ENCODE measurements around the gene EBLN2.

EBLN2 gene

GRCh38 chr3:73070675-73071575, 9.5 kb downstream of the EBLN2 start:
- TF ChIP-seq CTCF (conservative IDR thresholded peaks at IDR 0.05; ENCODE audit: control insufficient read depth, insufficient read depth, low read depth, low read length): no peak
- peak; percentile 81 for DNase-seq (ENCODE audit: low read depth)
- H3K4me3 ChIP-seq (ENCODE audit: control insufficient read depth, low read depth, low read length): no peak overlapping the region

GRCh38 chr3:73071952-73072351, 10.5 kb downstream of the EBLN2 start:
- DNase-seq (ENCODE audit: low read depth): no peak
- no peak overlapping the region for H3K4me3 ChIP-seq (ENCODE audit: control insufficient read depth, low read depth, low read length)
- TF ChIP-seq CTCF (conservative IDR thresholded peaks at IDR 0.05; ENCODE audit: control insufficient read depth, insufficient read depth, low read depth, low read length): no peak

GRCh38 chr3:73072634-73073033, 11.2 kb downstream of the EBLN2 start:
- no peak for DNase-seq (ENCODE audit: low read depth)
- no peak for TF ChIP-seq CTCF (conservative IDR thresholded peaks at IDR 0.05; ENCODE audit: control insufficient read depth, insufficient read depth, low read depth, low read length)
- H3K4me3 ChIP-seq (ENCODE audit: control insufficient read depth, low read depth, low read length): no peak overlapping the region

GRCh38 chr3:73073091-73073707, 11.7 kb downstream of the EBLN2 start:
- no peak for TF ChIP-seq CTCF (conservative IDR thresholded peaks at IDR 0.05; ENCODE audit: control insufficient read depth, insufficient read depth, low read depth, low read length)
- H3K4me3 ChIP-seq (ENCODE audit: control insufficient read depth, low read depth, low read length): no peak overlapping the region
- DNase-seq (ENCODE audit: low read depth): no peak

GRCh38 chr3:73074781-73075180, 13.3 kb downstream of the EBLN2 start:
- TF ChIP-seq CTCF (conservative IDR thresholded peaks at IDR 0.05; ENCODE audit: control insufficient read depth, insufficient read depth, low read depth, low read length): no peak
- DNase-seq (ENCODE audit: low read depth): no peak
- H3K4me3 ChIP-seq (ENCODE audit: control insufficient read depth, low read depth, low read length): no peak overlapping the region

- DNase-seq (ENCODE audit: low read depth): no peak
- TF ChIP-seq CTCF (conservative IDR thresholded peaks at IDR 0.05; ENCODE audit: control insufficient read depth, insufficient read depth, low read depth, low read length): no peak
- H3K4me3 ChIP-seq (ENCODE audit: control insufficient read depth, low read depth, low read length): no peak overlapping the region
Measured at GRCh38 chr3:73080216-73080966, 18.9 kb downstream of the EBLN2 start.
